ENCODE results near the gene PRR15L.

Gene PRR15L

DNA sequence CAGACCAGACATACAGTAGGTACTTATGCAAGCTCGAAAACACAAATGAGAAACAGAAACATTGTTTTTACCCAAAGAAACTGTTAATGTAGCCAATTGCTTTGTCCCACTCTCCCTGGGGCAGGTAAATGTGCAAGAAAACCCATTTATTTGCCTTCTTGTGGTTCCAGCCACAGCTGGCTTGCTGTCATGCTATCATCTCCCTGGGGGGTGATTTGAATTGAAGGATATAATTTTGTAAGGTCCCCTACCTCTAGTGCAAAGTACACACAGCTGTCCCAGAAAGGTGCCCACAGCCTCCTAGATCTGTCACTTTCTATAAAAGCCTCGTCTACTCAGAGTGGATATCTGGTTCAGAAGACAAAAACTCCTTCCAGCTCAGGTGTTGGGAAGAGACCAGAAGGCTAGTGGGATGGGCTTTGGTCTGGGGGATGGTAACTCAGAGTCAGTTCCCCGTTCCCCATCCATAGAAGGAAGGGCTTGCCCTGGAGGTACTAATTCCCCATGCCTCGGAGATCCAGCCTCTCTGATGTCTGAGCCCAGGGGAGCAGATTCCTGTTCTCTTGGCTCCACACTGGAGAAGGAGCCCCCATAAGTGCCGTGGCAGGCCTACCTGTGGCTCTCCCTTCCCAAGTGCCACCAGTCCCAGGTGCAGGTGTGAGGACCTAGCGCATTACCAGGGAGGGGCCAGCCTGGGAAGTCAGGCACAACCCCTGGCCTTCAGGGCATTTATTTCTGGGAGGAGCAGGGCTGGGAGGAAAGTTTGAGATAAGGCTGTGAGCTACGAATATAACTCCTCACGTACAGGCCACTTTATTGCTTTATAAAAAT is 2.4 kb upstream of the PRR15L start:
- DNase-seq (ENCODE audit: low spot score), result no peak

GRCh38 chr17:47956791-47957590 is 692 bp downstream of the PRR15L start:
- no peak for DNase-seq (ENCODE audit: low spot score)

- DNase-seq (ENCODE audit: low spot score), result no peak
Measured at GRCh38 chr17:47955497-47956461, 1.9 kb downstream of the PRR15L start.

DNA sequence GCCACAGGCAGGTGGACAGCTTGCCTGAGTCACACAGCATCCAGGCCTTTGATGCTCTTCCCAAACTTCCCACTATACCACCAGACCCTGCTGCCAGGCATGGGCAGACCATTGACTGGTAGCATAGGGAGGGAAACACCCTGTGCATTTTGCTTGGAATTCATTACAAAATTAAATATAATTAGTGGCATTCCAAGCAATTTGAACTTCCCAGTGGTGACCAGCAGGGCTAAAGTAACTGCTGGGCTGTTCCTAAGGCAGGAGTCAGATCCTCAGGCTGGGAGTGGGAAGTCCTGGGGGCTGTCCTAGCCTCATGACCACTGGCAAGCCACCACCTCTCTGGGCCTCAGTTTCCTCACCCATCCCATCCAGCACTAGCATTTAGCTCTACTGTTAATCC is 3.8 kb downstream of the PRR15L start:
- no peak for DNase-seq (ENCODE audit: low spot score)

GRCh38 chr17:47952171-47953021 is 5.3 kb downstream of the PRR15L start:
- no peak for DNase-seq (ENCODE audit: low spot score)

GRCh38 chr17:47950448-47950847 is 7.2 kb downstream of the PRR15L start:
- no peak for DNase-seq (ENCODE audit: low spot score)

GRCh38 chr17:47949946-47950345 is 7.7 kb downstream of the PRR15L start:
- DNase-seq (ENCODE audit: low spot score), result no peak

- DNase-seq (ENCODE audit: low spot score), result peak; percentile 86
Measured at GRCh38 chr17:47949197-47949759, 8.4 kb downstream of the PRR15L start.

DNA sequence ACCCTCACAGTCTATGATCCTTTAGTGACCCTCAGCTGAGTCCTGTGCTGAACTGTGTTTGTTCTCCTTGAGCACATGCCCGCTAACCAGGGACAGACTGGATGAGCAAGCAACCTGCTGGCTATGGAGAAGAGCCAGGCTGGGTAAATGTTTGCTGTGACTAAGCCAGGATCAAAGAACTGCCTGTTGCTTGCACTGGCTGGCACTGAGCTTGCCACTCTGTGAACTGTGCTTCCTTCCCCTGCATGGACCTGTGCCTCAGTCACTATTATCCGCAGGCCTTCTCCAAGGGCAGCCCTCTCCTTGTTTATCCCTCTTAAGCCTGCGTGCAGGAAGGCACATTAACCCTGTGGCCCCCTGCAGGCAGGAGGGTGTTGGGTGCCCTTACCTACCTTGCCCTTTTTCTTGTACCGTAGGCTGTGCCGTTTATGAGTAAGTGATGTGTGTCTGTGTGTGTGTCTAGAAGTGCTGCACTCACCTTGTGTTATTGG is 8.9 kb downstream of the PRR15L start:
- DNase-seq (ENCODE audit: low spot score), result no peak

GRCh38 chr17:47946929-47947397 is 10.7 kb downstream of the PRR15L start:
- peak; percentile 84 for DNase-seq (ENCODE audit: low spot score)

GRCh38 chr17:47946516-47946915 is 11.2 kb downstream of the PRR15L start:
- DNase-seq (ENCODE audit: low spot score), result no peak

DNA sequence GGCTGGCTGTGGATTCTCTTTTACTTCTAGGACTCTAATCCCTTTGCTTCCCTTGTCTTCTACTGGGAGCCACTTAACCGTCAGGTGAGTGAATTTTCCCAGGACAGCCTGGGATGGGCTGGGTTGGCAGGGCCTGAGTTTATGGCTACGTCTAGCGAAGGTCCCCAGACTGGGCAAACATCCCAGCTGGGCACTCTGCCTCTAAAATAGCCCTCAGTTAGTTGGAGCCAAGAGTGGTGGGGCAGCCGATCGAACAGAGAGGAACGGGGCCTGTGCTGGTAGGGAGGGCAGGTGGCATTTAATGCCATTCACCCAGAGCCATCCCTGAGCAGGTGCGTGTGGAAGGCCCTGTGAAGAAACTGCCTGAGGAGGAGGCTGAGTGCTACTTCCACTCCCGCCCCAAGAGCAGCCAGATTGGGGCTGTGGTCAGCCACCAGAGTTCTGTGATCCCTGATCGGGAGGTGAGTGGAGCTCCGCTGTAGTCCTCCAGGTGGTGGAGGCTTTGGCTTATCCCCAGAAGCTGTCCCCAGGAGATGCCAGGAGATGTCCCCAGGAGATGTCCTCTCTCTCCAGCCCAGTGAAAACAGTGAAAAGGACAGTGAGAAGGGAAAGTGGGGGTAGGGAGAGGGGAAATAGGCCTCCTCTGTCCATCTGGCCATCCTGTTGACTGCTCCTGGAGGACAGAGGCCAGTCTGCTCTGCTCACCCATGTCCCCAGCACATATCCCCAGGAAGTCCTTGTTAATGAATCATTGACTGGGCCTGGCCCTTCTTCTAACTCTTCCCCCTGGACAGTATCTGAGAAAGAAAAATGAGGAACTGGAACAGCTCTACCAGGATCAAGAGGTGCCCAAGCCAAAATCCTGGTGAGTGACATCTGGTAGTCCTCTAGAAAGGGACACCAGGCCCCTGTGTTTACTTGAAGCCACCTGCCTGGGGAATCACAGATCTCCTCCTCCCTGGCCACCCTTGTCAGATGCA is 11.9 kb downstream of the PRR15L start:
- no peak for DNase-seq (ENCODE audit: low spot score)

DNA sequence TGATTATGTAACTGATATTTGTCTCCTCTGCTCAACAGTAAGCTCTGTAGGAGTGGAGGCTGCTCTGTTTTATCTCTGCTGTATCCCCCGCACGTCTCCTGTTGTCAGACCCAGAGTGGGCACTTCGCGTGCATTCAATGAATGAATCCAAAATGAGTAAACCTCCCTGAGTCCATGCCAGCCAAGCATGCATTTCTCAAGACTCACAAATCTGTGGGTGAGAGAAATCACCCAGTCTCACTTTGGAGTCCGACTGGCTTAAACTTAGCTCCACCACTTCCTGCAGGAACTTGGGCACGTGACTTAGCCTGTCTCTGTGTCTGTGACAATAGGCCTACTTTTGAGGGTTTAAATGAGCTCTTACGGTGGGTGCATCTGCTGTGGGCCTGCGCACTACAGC is 12.6 kb downstream of the PRR15L start:
- DNase-seq (ENCODE audit: low spot score), result no peak

DNA sequence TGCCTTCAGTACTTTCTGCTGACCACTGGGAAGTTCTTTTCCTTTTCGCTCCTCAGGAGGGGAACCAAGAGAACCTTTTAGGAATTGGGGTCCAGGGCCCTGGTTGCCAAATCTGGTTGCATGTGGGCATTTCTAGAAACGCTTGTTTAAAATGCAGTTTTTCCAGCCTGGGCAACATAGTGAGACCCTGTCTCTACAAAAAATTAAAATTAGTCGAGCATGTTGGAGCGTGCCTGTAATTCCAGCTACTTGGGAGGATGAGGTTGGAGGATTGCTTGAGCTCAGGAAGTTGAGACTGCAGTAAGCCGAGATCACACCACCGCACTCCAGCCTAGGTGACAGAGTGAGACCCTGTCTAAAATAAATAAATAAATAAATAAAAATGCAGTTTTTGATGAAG is 15.1 kb downstream of the PRR15L start:
- no peak for DNase-seq (ENCODE audit: low spot score)

DNA sequence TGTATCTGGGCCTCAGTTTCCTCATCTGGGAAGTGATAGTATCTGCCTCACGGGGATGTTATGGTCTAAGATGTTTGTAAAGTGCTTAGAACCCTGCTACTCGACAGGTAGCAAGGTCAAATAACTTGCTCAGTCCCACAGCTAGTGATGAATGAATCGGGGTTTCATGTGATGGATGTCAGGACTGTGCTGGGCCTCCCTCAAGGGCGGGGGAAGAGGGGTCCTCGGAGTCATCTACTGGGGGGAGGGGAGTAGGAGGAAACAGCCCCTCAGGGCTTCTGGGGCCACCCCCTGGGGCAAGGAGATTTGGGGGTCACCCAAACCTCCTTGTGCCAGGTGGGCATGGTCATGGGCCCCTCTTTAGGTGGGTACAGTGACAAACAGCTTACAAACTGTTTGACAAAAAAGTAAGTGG is 15.6 kb downstream of the PRR15L start:
- DNase-seq (ENCODE audit: low spot score), result no peak

DNA sequence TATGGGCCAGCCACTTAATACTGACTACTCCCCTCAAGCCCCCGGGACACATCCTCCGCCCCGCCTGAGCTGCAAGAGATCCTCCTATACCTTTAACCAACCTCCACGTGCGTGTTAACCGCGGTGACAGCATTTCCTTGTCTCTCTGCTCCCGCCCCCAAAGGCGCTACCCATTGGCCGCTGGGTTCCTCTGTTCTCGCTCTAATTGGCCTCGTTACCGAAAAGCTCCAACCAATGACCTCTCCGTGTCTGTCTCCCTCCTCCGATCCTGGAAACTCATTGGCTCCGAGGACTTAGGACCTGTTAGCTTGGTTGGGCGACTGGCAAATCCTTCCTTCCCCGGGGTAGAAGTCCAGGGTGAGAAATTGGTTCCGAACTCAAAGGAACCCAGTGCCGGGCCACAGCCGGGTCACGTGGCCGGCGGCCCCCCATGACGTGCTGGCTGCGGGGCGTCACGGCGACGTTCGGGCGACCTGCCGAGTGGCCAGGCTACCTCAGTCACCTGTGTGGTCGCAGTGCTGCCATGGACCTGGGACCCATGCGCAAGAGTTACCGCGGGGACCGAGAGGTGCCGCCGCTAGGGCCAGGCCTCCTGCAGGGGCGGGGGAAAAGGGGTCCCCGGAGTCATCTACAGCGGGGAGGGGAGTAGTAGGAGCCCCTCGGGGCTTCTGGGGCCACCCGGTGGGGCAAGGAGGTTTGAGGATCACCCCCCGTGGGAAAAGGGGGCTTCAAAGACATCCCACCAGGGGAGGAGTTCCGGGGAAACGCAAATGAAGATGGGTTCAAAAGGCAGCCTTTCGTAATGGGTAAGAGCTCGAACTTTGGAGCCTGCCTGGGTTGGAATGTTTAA is 16.2 kb downstream of the PRR15L start, which contains the start of gene PNPO:
PNPO (plus strand) TSS at position 326 of the 850 bp plus-strand sequence; CDS start at position 431, 105 bp downstream.
- DNase-seq (ENCODE audit: low spot score), result peak; percentile 98

- no peak for DNase-seq (ENCODE audit: low spot score)
Measured at GRCh38 chr17:47937941-47938340, 19.7 kb downstream of the PRR15L start.

DNA sequence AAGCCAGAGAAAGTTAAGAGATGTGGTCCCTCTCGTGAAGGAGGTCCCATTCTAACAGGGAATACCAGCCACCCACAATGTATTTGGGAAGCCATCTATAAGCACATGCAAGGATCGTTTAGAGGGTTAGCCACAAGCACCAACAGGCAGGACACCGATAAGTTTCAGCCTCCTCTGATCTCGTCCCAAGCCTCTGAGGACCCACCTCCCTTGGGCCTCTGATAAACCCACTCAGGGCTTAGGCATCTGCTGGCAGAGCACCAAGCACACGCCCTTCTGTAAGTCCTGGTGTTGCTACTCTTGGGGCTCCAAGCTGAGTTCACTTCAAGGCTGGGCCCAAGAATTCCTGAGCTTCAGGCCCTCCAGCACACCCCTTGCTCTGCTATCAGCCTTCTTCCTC is 21.7 kb downstream of the PRR15L start:
- DNase-seq (ENCODE audit: low spot score), result peak; percentile 80

Data from AG08396 (cell line).